ENCODE results near the gene CACNA2D3. TPM values are rescaled to one million over a fixed set of nuclear protein-coding genes. Genes with fewer than 3 reads are reported as not detected.

The CACNA2D3 gene
- total and polyA plus RNA-seq, 4 donors: 0.06 to 0.37 (median 0.08) TPM; not detected in 1

GRCh38 chr3:55094676-55095075 lies 972.3 kb downstream of the CACNA2D3 start:
- H3K9me3 ChIP-seq (ENCODE audit: control insufficient read depth in 4 of 4, low read length in 3 of 4): no peaks in the 10 kb centered on the region
- DNase-seq (ENCODE audit: low spot score): no peak
- TF ChIP-seq ZBTB33 (IDR thresholded peaks at IDR 0.05): no peak
- TF ChIP-seq MAX (IDR thresholded peaks at IDR 0.05): no peak
- TF ChIP-seq RAD21 (IDR thresholded peaks at IDR 0.05): no peak
- TF ChIP-seq RXRA (IDR thresholded peaks at IDR 0.05): no peak
- no peak for TF ChIP-seq CTCF (IDR thresholded peaks at IDR 0.05; ENCODE audit: low read depth, low read length, missing input control)
- no peak for TF ChIP-seq EGR1 (IDR thresholded peaks at IDR 0.05; ENCODE audit: low read depth in 2 of 2)
- no peak for TF ChIP-seq TAF1 (conservative IDR thresholded peaks at IDR 0.05)
- no peak for TF ChIP-seq REST (IDR thresholded peaks at IDR 0.05)
- TF ChIP-seq JUND (IDR thresholded peaks at IDR 0.05): no peak
- H3K27ac ChIP-seq (ENCODE audit: low read depth in 1 of 2, low read length in 2 of 2): no peak overlapping the region
- H3K4me3 ChIP-seq (ENCODE audit: low read depth in 1 of 3, low read length in 3 of 3): no peak overlapping the region
- H3K27me3 ChIP-seq (ENCODE audit: control insufficient read depth in 4 of 4, insufficient read depth in 4 of 4, low read length in 3 of 4): no peaks in the 10 kb centered on the region
- H3K36me3 ChIP-seq (ENCODE audit: control insufficient read depth in 4 of 4, insufficient read depth in 3 of 4, low read depth in 1 of 4, low read length in 3 of 4): no peaks in the 10 kb centered on the region
- no peaks in the 10 kb centered on the region for H3K4me1 ChIP-seq (ENCODE audit: control insufficient read depth in 4 of 4, insufficient read depth in 4 of 4, low read length in 3 of 4)
- H3K9ac ChIP-seq (ENCODE audit: low read depth in 1 of 2, low read length in 2 of 2): no peak overlapping the region

GRCh38 chr3:55097441-55097840 lies 975.1 kb downstream of the CACNA2D3 start:
- Histone ChIP-seq H3K27me3 (ENCODE audit: control insufficient read depth in 4 of 4, insufficient read depth in 4 of 4, low read length in 3 of 4) (no peaks in the 10 kb centered on the region), H3K9ac (ENCODE audit: low read depth in 1 of 2, low read length in 2 of 2) (no peak overlapping the region), H3K27ac (ENCODE audit: low read depth in 1 of 2, low read length in 2 of 2) (no peak overlapping the region), H3K9me3 (ENCODE audit: control insufficient read depth in 4 of 4, low read length in 3 of 4) (no peaks in the 10 kb centered on the region), H3K4me3 (ENCODE audit: low read depth in 1 of 3, low read length in 3 of 3) (no peak overlapping the region), H3K36me3 (ENCODE audit: control insufficient read depth in 4 of 4, insufficient read depth in 3 of 4, low read depth in 1 of 4, low read length in 3 of 4) (no peaks in the 10 kb centered on the region), H3K4me1 (ENCODE audit: control insufficient read depth in 4 of 4, insufficient read depth in 4 of 4, low read length in 3 of 4) (no peaks in the 10 kb centered on the region)
- TF ChIP-seq GABPA (IDR thresholded peaks at IDR 0.05 in 1 of 2, conservative IDR thresholded peaks at IDR 0.05 in 1 of 2) (no peak), CTCF (IDR thresholded peaks at IDR 0.05; ENCODE audit: low read depth, low read length, missing input control) (no peak), HNF4A (conservative IDR thresholded peaks at IDR 0.05) (no peak), EGR1 (IDR thresholded peaks at IDR 0.05; ENCODE audit: low read depth in 2 of 2) (no peak)
- WGBS: 69% methylated on average over 3 of the region's 3 CpGs
- no peak for DNase-seq (ENCODE audit: low spot score)
